ENCODE measurements around the gene PCDHA3.
"Not testable (repeated sequence)": the region's sequence is repeated elsewhere in the genome, so short reads cannot be mapped to it uniquely, and the experiment has no call there.

PCDHA3 gene

DNA sequence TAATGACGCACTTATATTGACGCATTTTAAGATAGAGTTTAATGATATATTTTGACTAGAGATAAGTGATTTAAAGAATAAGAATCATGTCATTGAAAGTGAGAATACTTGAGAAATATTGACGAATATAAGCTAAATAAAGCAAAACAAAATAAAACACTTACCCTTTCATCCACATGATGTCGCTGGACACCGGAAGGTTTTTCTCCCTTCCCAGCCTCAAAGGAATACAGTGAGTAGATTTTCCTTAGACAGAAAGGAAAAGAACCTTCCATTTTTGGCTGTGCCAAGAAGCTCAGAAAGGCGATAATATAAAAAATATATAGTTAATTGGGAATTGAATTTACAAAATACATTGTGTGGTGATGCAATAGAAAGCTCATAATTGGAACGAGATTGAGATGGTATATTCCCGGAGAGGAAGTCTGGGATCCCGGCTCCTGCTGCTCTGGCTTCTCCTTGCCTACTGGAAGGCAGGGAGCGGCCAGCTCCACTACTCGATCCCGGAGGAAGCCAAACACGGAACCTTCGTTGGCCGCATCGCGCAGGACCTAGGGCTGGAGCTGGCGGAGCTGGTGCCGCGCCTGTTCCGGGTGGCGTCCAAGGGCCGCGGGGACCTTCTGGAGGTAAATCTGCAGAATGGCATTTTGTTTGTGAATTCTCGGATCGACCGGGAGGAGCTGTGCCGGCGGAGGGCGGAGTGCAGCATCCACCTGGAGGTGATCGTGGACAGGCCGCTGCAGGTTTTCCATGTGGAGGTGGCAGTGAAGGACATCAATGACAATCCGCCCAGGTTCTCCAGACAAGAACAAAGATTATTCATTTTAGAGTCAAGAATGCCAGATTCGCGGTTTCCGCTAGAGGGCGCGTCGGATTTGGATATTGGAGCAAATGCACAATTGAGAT is 20.8 kb downstream of the PCDHA3 start, which contains the start of gene PCDHA5:
Gene PCDHA5 (plus strand): TSS at position 239 of the 906 bp plus-strand sequence.
- DNase-seq, result no peak

DNA sequence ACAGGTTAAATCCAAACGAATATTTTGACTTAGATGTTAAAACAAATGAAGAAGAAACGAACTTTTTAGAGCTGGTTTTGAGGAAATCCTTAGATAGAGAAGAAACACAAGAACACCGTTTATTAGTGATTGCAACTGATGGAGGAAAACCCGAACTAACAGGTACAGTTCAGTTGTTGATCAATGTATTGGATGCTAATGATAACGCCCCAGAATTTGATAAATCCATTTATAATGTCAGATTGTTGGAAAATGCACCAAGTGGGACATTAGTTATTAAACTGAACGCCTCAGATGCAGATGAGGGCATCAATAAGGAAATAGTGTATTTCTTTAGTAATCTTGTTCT is 21.4 kb downstream of the PCDHA3 start:
- no peak for DNase-seq

DNA sequence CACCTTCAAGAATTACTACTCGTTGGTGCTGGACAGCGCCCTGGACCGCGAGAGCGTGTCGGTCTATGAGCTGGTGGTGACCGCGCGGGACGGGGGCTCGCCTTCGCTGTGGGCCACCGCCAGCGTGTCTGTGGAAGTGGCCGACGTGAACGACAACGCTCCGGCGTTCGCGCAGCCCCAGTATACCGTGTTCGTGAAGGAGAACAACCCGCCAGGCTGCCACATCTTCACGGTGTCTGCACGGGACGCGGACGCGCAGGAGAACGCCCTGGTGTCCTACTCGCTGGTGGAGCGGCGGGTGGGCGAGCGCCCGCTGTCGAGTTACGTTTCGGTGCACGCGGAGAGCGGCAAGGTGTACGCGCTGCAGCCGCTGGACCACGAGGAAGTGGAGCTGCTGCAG is 22.1 kb downstream of the PCDHA3 start:
- DNase-seq, result not testable (repeated sequence)

DNA sequence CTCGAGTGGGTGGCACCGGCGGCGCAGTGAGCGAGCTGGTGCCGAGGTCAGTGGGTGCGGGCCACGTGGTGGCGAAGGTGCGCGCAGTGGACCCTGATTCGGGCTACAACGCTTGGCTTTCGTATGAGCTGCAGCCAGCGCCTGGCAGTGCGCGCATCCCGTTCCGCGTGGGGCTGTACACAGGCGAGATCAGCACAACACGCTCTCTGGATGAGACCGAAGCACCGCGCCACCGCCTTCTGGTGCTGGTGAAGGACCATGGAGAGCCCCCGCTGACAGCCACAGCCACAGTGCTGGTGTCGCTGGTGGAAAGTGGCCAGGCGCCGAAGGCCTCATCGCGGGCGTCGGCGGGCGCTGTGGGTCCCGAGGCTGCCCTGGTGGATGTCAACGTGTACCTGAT is 22.6 kb downstream of the PCDHA3 start:
- DNase-seq, result no peak

DNA sequence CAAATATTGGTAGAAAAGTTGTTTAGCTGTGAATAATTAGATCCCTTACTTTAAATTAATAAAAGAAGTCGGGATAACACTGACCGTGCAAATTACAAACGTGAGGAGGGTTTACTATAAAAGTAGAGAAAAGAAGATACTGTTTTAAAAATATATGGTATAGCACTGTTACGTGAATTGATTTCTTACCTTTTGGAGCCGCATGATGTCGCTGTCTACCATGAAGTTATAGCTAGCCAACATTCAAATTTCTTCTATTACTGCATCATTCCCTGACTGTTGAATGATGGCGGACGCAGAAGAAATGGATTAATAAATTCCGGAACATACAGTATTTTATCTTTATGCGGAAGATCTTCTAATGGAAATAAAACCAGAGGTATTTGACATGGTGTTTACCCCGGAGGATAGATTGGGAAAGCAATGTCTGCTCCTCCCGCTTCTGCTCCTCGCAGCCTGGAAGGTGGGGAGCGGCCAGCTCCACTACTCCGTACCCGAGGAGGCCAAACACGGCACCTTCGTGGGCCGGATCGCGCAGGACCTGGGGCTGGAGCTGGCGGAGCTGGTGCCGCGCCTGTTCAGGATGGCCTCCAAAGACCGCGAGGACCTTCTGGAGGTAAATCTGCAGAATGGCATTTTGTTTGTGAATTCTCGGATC is 27.0 kb downstream of the PCDHA3 start, which contains the start of gene PCDHA6:
Gene PCDHA6 (plus strand): TSS at position 257 of the 658 bp plus-strand sequence. CDS start 132 bp downstream, at position 389.
- DNase-seq, result no peak

DNA sequence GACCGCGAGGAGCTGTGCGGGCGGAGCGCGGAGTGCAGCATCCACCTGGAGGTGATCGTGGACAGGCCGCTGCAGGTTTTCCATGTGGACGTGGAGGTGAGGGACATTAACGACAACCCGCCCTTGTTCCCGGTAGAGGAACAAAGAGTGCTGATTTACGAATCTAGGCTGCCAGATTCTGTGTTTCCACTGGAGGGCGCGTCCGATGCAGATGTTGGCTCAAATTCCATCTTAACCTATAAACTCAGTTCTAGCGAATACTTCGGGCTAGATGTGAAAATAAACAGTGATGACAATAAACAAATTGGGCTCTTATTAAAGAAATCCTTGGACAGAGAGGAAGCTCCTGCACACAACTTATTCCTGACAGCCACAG is 27.5 kb downstream of the PCDHA3 start:
- DNase-seq, result no peak

DNA sequence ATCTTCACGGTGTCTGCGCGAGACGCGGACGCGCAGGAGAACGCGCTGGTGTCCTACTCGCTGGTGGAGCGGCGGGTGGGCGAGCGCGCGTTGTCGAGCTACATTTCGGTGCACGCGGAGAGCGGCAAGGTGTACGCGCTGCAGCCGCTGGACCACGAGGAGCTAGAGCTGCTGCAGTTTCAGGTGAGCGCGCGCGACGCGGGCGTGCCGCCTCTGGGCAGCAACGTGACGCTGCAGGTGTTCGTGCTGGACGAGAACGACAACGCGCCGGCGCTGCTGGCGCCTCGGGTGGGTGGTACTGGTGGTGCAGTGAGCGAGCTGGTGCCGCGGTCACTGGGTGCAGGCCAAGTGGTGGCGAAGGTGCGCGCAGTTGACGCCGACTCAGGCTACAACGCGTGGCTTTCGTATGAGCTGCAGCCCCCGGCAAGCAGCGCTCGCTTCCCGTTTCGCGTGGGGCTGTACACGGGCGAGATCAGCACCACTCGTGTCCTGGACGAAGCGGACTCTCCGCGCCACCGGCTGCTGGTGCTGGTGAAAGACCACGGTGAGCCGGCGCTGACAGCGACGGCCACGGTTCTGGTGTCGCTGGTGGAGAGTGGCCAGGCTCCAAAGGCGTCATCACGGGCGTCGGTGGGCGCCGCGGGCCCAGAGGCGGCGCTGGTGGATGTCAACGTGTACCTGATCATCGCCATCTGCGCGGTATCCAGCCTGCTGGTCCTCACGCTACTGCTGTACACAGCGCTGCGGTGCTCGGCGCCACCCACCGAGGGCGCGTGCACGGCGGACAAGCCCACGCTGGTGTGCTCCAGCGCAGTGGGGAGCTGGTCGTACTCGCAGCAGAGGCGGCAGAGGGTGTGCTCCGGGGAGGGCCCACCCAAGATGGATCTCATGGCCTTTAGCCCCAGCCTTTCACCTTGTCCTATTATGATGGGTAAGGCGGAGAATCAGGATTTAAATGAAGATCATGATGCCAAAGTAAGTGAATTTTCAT is 28.9 kb downstream of the PCDHA3 start:
- DNase-seq, result not testable (repeated sequence)

DNA sequence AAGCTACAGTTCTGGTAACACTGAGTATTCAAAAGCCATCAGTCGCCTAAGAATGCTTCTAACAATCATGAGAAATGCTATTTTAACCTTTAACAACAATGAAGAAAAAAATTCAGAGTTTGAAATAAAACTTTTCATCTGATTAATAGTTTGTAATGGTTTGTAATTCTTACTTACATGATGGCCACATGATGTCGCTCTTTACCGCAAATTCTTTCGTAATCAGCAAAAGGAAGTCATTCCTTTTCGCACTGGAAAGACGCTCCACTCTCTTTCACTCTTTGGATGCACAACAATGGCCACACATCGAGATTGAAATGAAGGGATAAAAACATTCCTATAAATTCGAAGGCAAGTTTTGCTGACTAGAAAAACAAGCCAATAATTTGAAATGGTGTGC is 33.1 kb downstream of the PCDHA3 start, which contains the start of gene PCDHA7:
Gene PCDHA7 (plus strand): TSS at position 277 of the 400 bp plus-strand sequence. CDS start 115 bp downstream, at position 392.
- DNase-seq, result no peak

DNA sequence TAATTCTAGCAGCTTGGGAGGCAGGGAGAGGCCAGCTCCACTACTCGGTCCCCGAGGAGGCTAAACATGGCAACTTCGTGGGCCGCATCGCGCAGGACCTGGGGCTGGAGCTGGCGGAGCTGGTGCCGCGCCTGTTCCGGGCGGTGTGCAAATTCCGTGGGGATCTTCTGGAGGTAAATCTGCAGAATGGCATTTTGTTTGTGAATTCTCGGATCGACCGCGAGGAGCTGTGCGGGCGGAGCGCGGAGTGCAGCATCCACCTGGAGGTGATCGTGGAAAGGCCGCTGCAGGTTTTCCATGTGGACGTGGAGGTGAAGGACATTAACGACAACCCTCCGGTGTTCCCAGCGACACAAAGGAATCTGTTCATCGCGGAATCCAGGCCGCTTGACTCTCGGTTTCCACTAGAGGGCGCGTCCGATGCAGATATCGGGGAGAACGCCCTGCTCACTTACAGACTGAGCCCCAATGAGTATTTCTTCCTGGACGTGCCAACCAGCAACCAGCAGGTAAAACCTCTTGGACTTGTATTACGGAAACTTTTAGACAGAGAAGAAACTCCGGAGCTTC is 33.7 kb downstream of the PCDHA3 start:
- not testable (repeated sequence) for DNase-seq

DNA sequence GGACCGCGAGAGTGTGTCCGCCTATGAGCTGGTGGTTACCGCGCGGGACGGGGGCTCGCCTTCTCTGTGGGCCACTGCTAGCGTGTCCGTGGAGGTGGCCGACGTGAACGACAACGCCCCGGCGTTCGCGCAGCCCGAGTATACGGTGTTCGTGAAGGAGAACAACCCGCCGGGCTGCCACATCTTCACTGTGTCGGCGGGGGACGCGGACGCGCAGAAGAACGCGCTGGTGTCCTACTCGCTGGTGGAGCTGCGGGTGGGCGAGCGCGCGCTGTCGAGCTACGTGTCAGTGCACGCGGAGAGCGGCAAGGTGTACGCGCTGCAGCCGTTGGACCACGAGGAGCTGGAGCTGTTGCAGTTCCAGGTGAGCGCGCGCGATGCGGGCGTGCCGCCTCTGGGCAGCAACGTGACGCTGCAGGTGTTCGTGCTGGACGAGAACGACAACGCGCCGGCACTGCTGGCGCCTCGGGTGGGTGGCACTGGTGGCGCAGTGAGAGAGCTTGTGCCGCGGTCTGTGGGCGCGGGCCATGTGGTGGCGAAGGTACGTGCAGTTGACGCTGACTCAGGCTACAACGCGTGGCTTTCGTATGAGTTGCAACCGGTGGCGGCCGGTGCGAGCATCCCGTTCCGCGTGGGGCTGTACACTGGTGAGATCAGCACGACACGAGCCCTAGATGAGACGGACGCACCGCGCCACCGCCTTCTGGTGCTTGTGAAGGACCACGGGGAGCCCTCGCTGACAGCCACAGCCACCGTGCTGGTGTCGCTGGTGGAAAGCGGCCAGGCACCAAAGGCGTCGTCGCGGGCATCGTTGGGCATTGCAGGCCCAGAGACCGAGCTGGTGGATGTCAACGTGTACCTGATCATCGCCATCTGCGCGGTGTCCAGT is 35.0 kb downstream of the PCDHA3 start:
- no peak for DNase-seq

DNA sequence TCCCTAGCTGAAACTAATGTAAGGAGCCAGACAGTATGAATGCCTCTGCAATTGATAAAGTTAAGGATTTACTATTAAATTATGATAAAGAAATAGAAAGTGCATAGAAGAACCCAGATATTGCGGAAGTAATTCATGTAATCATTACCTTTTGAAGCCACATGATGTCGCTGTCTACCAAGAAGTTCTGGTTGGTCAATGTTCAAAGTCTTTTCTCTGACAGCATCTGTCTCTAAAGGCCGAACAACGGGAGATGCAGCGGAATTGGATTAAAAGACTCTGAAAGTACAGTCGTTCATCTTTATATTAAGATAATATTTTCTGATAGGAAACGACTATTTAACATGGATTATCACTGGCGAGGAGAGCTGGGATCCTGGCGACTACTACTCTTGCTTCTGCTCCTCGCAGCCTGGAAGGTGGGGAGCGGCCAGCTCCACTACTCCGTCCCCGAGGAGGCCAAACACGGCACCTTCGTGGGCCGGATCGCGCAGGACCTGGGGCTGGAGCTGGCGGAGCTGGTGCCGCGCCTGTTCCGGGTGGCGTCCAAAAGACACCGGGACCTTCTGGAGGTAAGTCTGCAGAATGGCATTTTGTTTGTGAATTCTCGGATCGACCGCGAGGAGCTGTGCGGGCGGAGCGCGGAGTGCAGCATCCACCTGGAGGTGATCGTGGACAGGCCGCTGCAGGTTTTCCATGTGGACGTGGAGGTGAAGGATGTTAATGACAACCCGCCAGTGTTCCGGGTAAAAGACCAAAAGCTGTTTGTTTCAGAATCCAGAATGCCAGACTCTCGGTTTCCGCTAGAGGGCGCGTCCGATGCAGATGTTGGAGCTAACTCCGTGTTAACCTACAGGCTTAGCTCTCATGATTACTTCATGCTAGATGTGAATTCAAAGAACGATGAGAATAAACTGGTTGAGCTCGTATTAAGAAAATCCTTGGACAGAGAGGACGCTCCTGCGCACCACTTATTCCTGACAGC is 40.4 kb downstream of the PCDHA3 start, which contains the start of gene PCDHA8:
Gene PCDHA8 (plus strand): TSS at position 210 of the 985 bp plus-strand sequence. CDS start 135 bp downstream, at position 345.
- peak; percentile 7 for DNase-seq

DNA sequence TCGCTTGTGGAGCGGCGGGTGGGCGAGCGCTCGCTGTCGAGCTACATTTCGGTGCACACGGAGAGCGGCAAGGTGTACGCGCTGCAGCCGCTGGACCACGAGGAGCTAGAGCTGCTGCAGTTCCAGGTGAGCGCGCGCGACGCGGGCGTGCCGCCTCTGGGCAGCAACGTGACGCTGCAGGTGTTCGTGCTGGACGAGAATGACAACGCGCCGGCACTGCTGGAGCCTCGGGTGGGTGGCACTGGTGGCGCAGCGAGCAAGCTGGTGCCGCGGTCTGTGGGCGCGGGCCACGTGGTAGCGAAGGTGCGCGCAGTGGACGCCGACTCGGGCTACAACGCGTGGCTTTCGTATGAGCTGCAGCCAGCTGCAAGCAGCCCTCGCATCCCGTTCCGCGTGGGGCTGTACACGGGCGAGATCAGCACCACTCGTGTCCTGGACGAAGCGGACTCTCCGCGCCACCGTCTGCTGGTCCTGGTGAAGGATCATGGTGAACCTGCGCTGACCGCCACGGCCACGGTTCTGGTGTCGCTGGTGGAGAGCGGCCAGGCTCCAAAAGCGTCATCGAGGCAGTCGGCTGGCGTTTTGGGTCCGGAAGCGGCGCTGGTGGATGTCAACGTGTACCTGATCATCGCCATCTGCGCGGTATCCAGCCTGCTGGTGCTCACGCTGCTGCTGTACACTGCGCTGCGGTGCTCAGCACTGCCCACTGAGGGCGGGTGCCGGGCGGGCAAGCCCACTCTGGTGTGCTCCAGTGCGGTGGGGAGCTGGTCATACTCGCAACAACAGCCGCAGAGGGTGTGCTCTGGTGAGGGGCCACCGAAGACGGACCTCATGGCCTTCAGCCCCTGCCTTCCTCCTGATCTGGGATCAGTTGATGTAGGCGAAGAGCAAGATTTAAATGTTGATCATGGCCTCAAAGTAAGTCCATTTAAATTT is 42.2 kb downstream of the PCDHA3 start:
- no peak for DNase-seq

DNA sequence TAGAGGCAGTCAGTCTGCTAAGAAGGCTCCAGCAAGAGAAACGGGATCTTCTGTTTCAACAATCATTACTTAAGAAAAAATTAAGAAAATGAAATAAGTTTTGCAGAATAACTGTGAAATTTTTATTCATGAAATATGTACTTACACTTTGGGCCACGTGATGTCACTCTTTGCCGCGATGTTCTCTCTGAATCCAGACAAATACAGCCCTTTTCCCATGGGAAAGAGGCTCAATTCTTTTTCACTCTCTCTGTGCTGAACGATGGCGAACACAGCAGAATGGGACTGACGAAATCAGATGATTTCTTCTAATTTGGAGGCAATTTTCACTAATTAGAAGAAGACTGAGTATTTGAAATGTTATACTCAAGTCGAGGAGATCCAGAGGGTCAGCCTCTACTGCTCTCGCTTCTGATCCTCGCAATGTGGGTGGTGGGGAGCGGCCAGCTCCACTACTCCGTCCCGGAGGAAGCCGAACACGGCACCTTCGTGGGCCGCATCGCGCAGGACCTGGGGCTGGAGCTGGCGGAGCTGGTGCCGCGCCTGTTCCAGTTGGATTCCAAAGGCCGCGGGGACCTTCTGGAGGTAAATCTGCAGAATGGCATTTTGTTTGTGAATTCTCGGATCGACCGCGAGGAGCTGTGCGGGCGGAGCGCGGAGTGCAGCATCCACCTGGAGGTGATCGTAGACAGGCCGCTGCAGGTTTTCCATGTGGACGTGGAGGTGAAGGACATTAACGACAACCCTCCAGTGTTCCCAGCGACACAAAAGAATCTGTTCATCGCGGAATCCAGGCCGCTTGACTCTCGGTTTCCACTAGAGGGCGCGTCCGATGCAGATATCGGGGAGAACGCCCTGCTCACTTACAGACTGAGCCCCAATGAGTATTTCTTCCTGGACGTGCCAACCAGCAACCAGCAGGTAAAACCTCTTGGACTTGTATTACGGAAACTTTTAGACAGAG is 47.6 kb downstream of the PCDHA3 start, which contains the start of gene PCDHA9:
Gene PCDHA9 (plus strand): TSS at position 244 of the 964 bp plus-strand sequence. CDS start 114 bp downstream, at position 358.
- not testable (repeated sequence) for DNase-seq

DNA sequence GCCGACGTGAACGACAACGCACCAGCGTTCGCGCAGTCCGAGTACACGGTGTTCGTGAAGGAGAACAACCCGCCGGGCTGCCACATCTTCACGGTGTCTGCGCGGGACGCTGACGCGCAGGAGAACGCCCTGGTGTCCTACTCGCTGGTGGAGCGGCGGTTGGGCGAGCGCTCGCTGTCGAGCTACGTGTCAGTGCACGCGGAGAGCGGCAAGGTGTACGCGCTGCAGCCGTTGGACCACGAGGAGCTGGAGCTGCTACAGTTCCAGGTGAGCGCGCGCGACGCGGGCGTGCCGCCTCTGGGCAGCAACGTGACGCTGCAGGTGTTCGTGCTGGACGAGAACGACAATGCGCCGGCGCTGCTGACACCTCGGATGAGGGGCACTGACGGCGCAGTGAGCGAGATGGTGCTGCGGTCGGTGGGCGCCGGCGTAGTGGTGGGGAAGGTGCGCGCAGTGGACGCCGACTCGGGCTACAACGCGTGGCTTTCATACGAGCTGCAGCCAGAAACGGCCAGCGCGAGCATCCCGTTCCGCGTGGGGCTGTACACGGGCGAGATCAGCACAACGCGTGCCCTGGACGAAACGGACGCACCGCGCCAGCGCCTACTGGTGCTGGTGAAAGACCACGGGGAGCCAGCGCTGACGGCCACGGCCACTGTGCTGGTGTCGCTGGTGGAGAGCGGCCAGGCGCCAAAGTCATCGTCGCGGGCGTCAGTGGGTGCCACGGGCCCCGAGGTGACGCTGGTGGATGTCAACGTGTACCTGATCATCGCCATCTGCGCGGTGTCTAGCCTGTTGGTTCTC is 49.2 kb downstream of the PCDHA3 start:
- DNase-seq, result not testable (repeated sequence)

All from CD4-positive, alpha-beta T cell treated with Interleukin-21 for 1 hour (primary cell).